Activated naive CD4-positive, alpha-beta T cell treated with anti-CD3 and anti-CD28 coated beads, Interleukin-2, amount 50 U/mL, for 72 hours (primary cell): ENCODE data around the gene PLEKHG4. TPM values are rescaled to one million over a fixed set of nuclear protein-coding genes. Genes with fewer than 3 reads are reported as not detected.
A peak's percentile ranks its signal among the peaks of the same experiment; 100 is the strongest.

ENCODE experiments used
- ATAC-seq, 2 donors: fragments of 150-1000 bp; cut with Tn5 transposase; 2 replicates each; pipeline ENCODE4 v1.10.0; 2021; ENCODE audit warnings: mild to moderate bottlenecking in 2 of 2, moderate library complexity in 2 of 2
- DNase-seq, 2 donors: peaks; one replicate each; pipeline ENCODE4 v3.0.0; 2021 to 2022; ENCODE audit warnings: low spot score in 2 of 2
- H3K27ac Mint-ChIP-seq, 2 donors: one replicate each; pipeline ENCODE4 v1.8.0; 2022; ENCODE audit warnings: mild to moderate bottlenecking in 2 of 2, mixed read lengths in 2 of 2
- H3K36me3 Mint-ChIP-seq, 2 donors: one replicate each; pipeline ENCODE4 v1.8.0; 2022; ENCODE audit warnings: mixed read lengths in 2 of 2
- H3K9me3 Mint-ChIP-seq, 2 donors: one replicate each; pipeline ENCODE4 v1.8.0; 2022; ENCODE audit warnings: mixed read lengths in 2 of 2
- total RNA-seq, 2 donors: library from RNA; stranded (reverse); gene quantifications; one replicate each; pipeline ENCODE4 v1.2.3, GENCODE V29; 2022

The PLEKHG4 gene
- total RNA-seq, 2 donors from 2014 or later: 9.5 to 23.2 TPM

GRCh38 chr16:67252609-67253497 is 26.5 kb upstream of the PLEKHG4 start:
- Mint-ChIP-seq H3K36me3 (peaks cover under 1 to 7% of the 10 kb centered on the region in 2 donors), H3K27ac (no peak overlapping the region), H3K9me3 (no peaks in the 10 kb centered on the region)
- DNase-seq (no peak), ATAC-seq (no peak)

GRCh38 chr16:67254801-67255552 is 24.4 kb upstream of the PLEKHG4 start:
- DNase-seq: no peak
- H3K36me3 Mint-ChIP-seq: peaks cover 0 to 4% of the 10 kb centered on the region in 2 donors
- no peaks in the 10 kb centered on the region for H3K9me3 Mint-ChIP-seq
- ATAC-seq: no peak
- no peak overlapping the region for H3K27ac Mint-ChIP-seq

GRCh38 chr16:67255553-67256221 is 23.6 kb upstream of the PLEKHG4 start:
- ATAC-seq (no peak), DNase-seq (no peak)
- Mint-ChIP-seq H3K27ac (no peak overlapping the region), H3K9me3 (no peaks in the 10 kb centered on the region), H3K36me3 (peaks cover 0 to 4% of the 10 kb centered on the region in 2 donors)

GRCh38 chr16:67256701-67257230 is 22.6 kb upstream of the PLEKHG4 start:
- H3K27ac Mint-ChIP-seq: no peak overlapping the region
- ATAC-seq (no peak), DNase-seq (no peak)
- H3K36me3 Mint-ChIP-seq: peaks cover 0 to 4% of the 10 kb centered on the region in 2 donors
- H3K9me3 Mint-ChIP-seq: no peaks in the 10 kb centered on the region

- Mint-ChIP-seq H3K36me3 (peaks cover 0 to 4% of the 10 kb centered on the region in 2 donors), H3K9me3 (no peaks in the 10 kb centered on the region), H3K27ac (peak overlapping the region in 1 of 2 donors; percentile 13)
- DNase-seq: peak in 1 of 2 donors; percentile 50
- ATAC-seq: no peak
These were observed 21.7 kb upstream of the PLEKHG4 start for GRCh38 chr16:67257486-67258160.

GRCh38 chr16:67258161-67258835 is 21.0 kb upstream of the PLEKHG4 start:
- Mint-ChIP-seq H3K36me3 (peaks cover 0 to 3% of the 10 kb centered on the region in 2 donors), H3K9me3 (no peaks in the 10 kb centered on the region), H3K27ac (peak overlapping the region in 1 of 2 donors; percentile 13)
- DNase-seq: no peak
- ATAC-seq: no peak

- Mint-ChIP-seq H3K36me3 (no peaks in the 10 kb centered on the region), H3K27ac (no peak overlapping the region), H3K9me3 (no peaks in the 10 kb centered on the region)
- DNase-seq (no peak), ATAC-seq (no peak)
These were observed 19.6 kb upstream of the PLEKHG4 start for GRCh38 chr16:67259705-67260104.

GRCh38 chr16:67260426-67261063 is 18.8 kb upstream of the PLEKHG4 start:
- H3K9me3 Mint-ChIP-seq: no peaks in the 10 kb centered on the region
- H3K27ac Mint-ChIP-seq: no peak overlapping the region
- ATAC-seq: peak; percentile 48 to 75
- no peaks in the 10 kb centered on the region for H3K36me3 Mint-ChIP-seq
- no peak for DNase-seq

- Mint-ChIP-seq H3K36me3 (no peaks in the 10 kb centered on the region), H3K9me3 (no peaks in the 10 kb centered on the region), H3K27ac (peak overlapping the region in 1 of 2 donors; percentile 29)
- ATAC-seq (no peak), DNase-seq (no peak)
These were observed 16.1 kb upstream of the PLEKHG4 start for GRCh38 chr16:67263201-67263600.

- no peak overlapping the region for H3K27ac Mint-ChIP-seq
- no peaks in the 10 kb centered on the region for H3K9me3 Mint-ChIP-seq
- no peaks in the 10 kb centered on the region for H3K36me3 Mint-ChIP-seq
- no peak for DNase-seq
- ATAC-seq: no peak
These were observed 15.1 kb upstream of the PLEKHG4 start for GRCh38 chr16:67264277-67264676.

- no peaks in the 10 kb centered on the region for H3K9me3 Mint-ChIP-seq
- no peak overlapping the region for H3K27ac Mint-ChIP-seq
- H3K36me3 Mint-ChIP-seq: no peaks in the 10 kb centered on the region
- DNase-seq: no peak
- no peak for ATAC-seq
These were observed 14.5 kb upstream of the PLEKHG4 start for GRCh38 chr16:67264866-67265265.

- Mint-ChIP-seq H3K36me3 (no peaks in the 10 kb centered on the region), H3K27ac (peak overlapping the region in 1 of 2 donors; percentile 33), H3K9me3 (no peaks in the 10 kb centered on the region)
- no peak for ATAC-seq
- DNase-seq: no peak
These were observed 13.5 kb upstream of the PLEKHG4 start for GRCh38 chr16:67265834-67266233.

GRCh38 chr16:67268136-67268579 is 11.2 kb upstream of the PLEKHG4 start:
- Mint-ChIP-seq H3K36me3 (no peaks in the 10 kb centered on the region), H3K27ac (no peak overlapping the region), H3K9me3 (no peaks in the 10 kb centered on the region)
- ATAC-seq (no peak), DNase-seq (no peak)

GRCh38 chr16:67269766-67270165 is 9.6 kb upstream of the PLEKHG4 start:
- Mint-ChIP-seq H3K27ac (no peak overlapping the region), H3K36me3 (no peaks in the 10 kb centered on the region), H3K9me3 (no peaks in the 10 kb centered on the region)
- ATAC-seq (no peak), DNase-seq (no peak)

- Mint-ChIP-seq H3K9me3 (no peaks in the 10 kb centered on the region), H3K27ac (no peak overlapping the region), H3K36me3 (peaks cover 0 to 5% of the 10 kb centered on the region in 2 donors)
- no peak for ATAC-seq
- DNase-seq: no peak
These were observed 8.4 kb upstream of the PLEKHG4 start for GRCh38 chr16:67270931-67271338.
